ENCODE results near the gene TYRO3.
"Not testable (repeated sequence)": the region's sequence is repeated elsewhere in the genome, so short reads cannot be mapped to it uniquely, and the experiment has no call there.

The TYRO3 gene

GRCh38 chr15:41554343-41554742, 4.7 kb upstream of the TYRO3 start:
- DNase-seq (ENCODE audit: low read depth in 2 of 2), result no peak

GRCh38 chr15:41554915-41555314, 4.1 kb upstream of the TYRO3 start:
- DNase-seq (ENCODE audit: low read depth in 2 of 2), result no peak

GRCh38 chr15:41556677-41557076, 2.3 kb upstream of the TYRO3 start:
- DNase-seq (ENCODE audit: low read depth in 2 of 2), result no peak

GRCh38 chr15:41557673-41558399, 1.2 kb upstream of the TYRO3 start:
- no peak for DNase-seq (ENCODE audit: low read depth in 2 of 2)

- DNase-seq (ENCODE audit: low read depth in 2 of 2), result no peak
Observed at GRCh38 chr15:41559239-41559782, 299 bp downstream of the TYRO3 start.

- DNase-seq (ENCODE audit: low read depth in 2 of 2), result no peak
Observed at GRCh38 chr15:41560572-41560874, 1.5 kb downstream of the TYRO3 start.

GRCh38 chr15:41561104-41561776, 2.2 kb downstream of the TYRO3 start:
- DNase-seq (ENCODE audit: low read depth in 2 of 2), result no peak

- DNase-seq (ENCODE audit: low read depth in 2 of 2), result no peak
Observed at GRCh38 chr15:41561777-41562145, 2.7 kb downstream of the TYRO3 start.

- DNase-seq (ENCODE audit: low read depth in 2 of 2), result no peak
Observed at GRCh38 chr15:41562244-41562643, 3.2 kb downstream of the TYRO3 start.

GRCh38 chr15:41562784-41563198, 3.8 kb downstream of the TYRO3 start:
- no peak for DNase-seq (ENCODE audit: low read depth in 2 of 2)

- DNase-seq (ENCODE audit: low read depth in 2 of 2), result no peak
Observed at GRCh38 chr15:41564286-41564959, 5.4 kb downstream of the TYRO3 start.

GRCh38 chr15:41564960-41565502, 6.0 kb downstream of the TYRO3 start:
- no peak for DNase-seq (ENCODE audit: low read depth in 2 of 2)

GRCh38 chr15:41565702-41566101, 6.7 kb downstream of the TYRO3 start:
- no peak for DNase-seq (ENCODE audit: low read depth in 2 of 2)

- DNase-seq (ENCODE audit: low read depth in 2 of 2), result no peak
Observed at GRCh38 chr15:41566121-41566885, 7.3 kb downstream of the TYRO3 start.

- DNase-seq (ENCODE audit: low read depth in 2 of 2), result no peak
Observed at GRCh38 chr15:41567261-41567660, 8.2 kb downstream of the TYRO3 start.

- no peak for DNase-seq (ENCODE audit: low read depth in 2 of 2)
Observed at GRCh38 chr15:41567862-41568261, 8.8 kb downstream of the TYRO3 start.

GRCh38 chr15:41568350-41569017, 9.5 kb downstream of the TYRO3 start:
- no peak for DNase-seq (ENCODE audit: low read depth in 2 of 2)

- not testable (repeated sequence) for DNase-seq (ENCODE audit: low read depth in 2 of 2)
Observed at GRCh38 chr15:41569232-41569631, 10.2 kb downstream of the TYRO3 start.

- no peak for DNase-seq (ENCODE audit: low read depth in 2 of 2)
Observed at GRCh38 chr15:41570764-41571163, 11.8 kb downstream of the TYRO3 start.

GRCh38 chr15:41571948-41572347, 12.9 kb downstream of the TYRO3 start:
- no peak for DNase-seq (ENCODE audit: low read depth in 2 of 2)

- no peak for DNase-seq (ENCODE audit: low read depth in 2 of 2)
Observed at GRCh38 chr15:41572866-41573265, 13.9 kb downstream of the TYRO3 start.
